ENCODE results near the gene XIAP.
"Not testable (repeated sequence)": the region's sequence is repeated elsewhere in the genome, so short reads cannot be mapped to it uniquely, and the experiment has no call there.

XIAP gene

GRCh38 chrX:123859846-123860838, at the start of gene XIAP:
TSS of gene XIAP (plus strand) at chrX:123860053. CDS start at chrX:123885663, 25,610 bp downstream.
- H3K4me3 ChIP-seq (ENCODE audit: low read depth in 1 of 2, low read length in 1 of 2), result peak within 1 kb of the TSS; percentile 73 to 82
- H3K27ac ChIP-seq, result peak within 1 kb of the TSS; percentile 97
- H3K9me3 ChIP-seq, result no peaks in the 10 kb centered on the region
- no peaks in the 10 kb centered on the region for H3K27me3 ChIP-seq
- no peaks in the 10 kb centered on the region for H3K36me3 ChIP-seq
- H3K4me1 ChIP-seq (ENCODE audit: control insufficient read depth in 1 of 2, insufficient read depth in 1 of 2, low read depth in 1 of 2, low read length in 1 of 2), result peaks cover 12 to 17% of the 10 kb centered on the region in 2 experiments
- peak; percentile 29 for TF ChIP-seq CTCF (IDR thresholded peaks at IDR 0.05)

DNA sequence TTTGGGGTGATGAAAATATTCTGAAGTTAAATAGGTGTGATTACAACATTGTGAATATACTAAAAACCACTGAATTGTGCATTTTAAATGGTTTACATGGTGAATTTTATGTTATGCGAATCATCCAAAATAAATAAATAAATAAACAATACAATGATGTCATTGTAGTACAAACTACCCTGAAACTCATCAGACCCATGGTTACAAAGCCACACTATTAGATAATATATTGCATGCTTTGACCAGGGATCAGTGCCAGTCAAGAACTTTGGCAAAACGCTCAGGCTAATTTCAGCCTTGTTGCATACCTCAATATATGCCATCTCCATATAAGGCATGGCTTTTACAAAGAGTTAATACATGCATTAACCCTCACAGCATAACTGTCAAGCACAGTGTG, 45.5 kb upstream of the XIAP start:
- no peak for TF ChIP-seq CTCF (IDR thresholded peaks at IDR 0.05)
- Histone ChIP-seq H3K9me3 (no peaks in the 10 kb centered on the region), H3K4me3 (ENCODE audit: low read depth in 1 of 2, low read length in 1 of 2) (no peak overlapping the region), H3K27ac (no peak overlapping the region), H3K36me3 (no peaks in the 10 kb centered on the region), H3K4me1 (ENCODE audit: control insufficient read depth in 1 of 2, insufficient read depth in 1 of 2, low read depth in 1 of 2, low read length in 1 of 2) (no peaks in the 10 kb centered on the region), H3K27me3 (no peaks in the 10 kb centered on the region)

DNA sequence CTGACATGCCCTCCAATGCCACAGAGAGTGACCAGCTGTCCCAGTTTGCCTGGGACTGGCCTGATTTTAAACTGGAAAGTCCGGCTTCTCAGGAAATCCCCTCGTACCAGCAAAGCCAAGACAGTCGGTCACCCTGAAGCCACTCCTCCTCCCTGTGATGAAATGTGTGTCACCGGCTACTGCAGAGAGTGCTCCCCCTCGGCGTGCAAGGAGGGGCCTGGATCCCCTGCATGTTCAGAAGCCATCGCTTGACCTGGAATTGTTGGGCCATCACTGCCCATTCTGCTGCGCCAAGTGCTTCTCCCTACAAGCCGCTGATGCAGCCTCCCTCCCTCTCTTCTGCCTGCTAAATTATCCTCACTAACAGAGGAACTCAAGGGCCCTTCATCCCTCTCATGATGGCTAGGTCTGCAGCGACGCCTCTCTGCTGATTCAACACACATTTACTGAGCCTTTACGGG, 44.9 kb upstream of the XIAP start:
- not testable (repeated sequence) for H3K9me3 ChIP-seq; H3K4me1 ChIP-seq (ENCODE audit: control insufficient read depth in 1 of 2, insufficient read depth in 1 of 2, low read depth in 1 of 2, low read length in 1 of 2); H3K36me3 ChIP-seq; H3K4me3 ChIP-seq (ENCODE audit: low read depth in 1 of 2, low read length in 1 of 2); H3K27me3 ChIP-seq; H3K27ac ChIP-seq

GRCh38 chrX:123817288-123817894, 42.5 kb upstream of the XIAP start:
- Histone ChIP-seq H3K36me3 (no peaks in the 10 kb centered on the region), H3K27ac (no peak overlapping the region), H3K9me3 (no peaks in the 10 kb centered on the region), H3K4me3 (ENCODE audit: low read depth in 1 of 2, low read length in 1 of 2) (no peak overlapping the region), H3K27me3 (no peaks in the 10 kb centered on the region), H3K4me1 (ENCODE audit: control insufficient read depth in 1 of 2, insufficient read depth in 1 of 2, low read depth in 1 of 2, low read length in 1 of 2) (no peaks in the 10 kb centered on the region)
- no peak for TF ChIP-seq CTCF (IDR thresholded peaks at IDR 0.05)

- H3K4me3 ChIP-seq (ENCODE audit: low read depth in 1 of 2, low read length in 1 of 2), result no peak overlapping the region
- no peaks in the 10 kb centered on the region for H3K4me1 ChIP-seq (ENCODE audit: control insufficient read depth in 1 of 2, insufficient read depth in 1 of 2, low read depth in 1 of 2, low read length in 1 of 2)
- no peaks in the 10 kb centered on the region for H3K27me3 ChIP-seq
- H3K9me3 ChIP-seq, result no peaks in the 10 kb centered on the region
- no peak for TF ChIP-seq CTCF (IDR thresholded peaks at IDR 0.05)
- no peaks in the 10 kb centered on the region for H3K36me3 ChIP-seq
- no peak overlapping the region for H3K27ac ChIP-seq
Observed at GRCh38 chrX:123818243-123818642, 41.6 kb upstream of the XIAP start.

- no peak overlapping the region for H3K27ac ChIP-seq
- H3K27me3 ChIP-seq, result no peaks in the 10 kb centered on the region
- no peaks in the 10 kb centered on the region for H3K36me3 ChIP-seq
- no peak for TF ChIP-seq CTCF (IDR thresholded peaks at IDR 0.05)
- H3K9me3 ChIP-seq, result no peaks in the 10 kb centered on the region
- no peaks in the 10 kb centered on the region for H3K4me1 ChIP-seq (ENCODE audit: control insufficient read depth in 1 of 2, insufficient read depth in 1 of 2, low read depth in 1 of 2, low read length in 1 of 2)
- H3K4me3 ChIP-seq (ENCODE audit: low read depth in 1 of 2, low read length in 1 of 2), result no peak overlapping the region
Observed at GRCh38 chrX:123822965-123823364, 36.9 kb upstream of the XIAP start.
